Neural progenitor cell (in vitro differentiated cells): ENCODE results near the gene POLD3. TPM values are rescaled to one million over a fixed set of nuclear protein-coding genes. Genes with fewer than 3 reads are reported as not detected.

Source experiments
- DNase-seq: peaks from one replicate; pipeline ENCODE4 v3.0.0-alpha.2; 2016; ENCODE audit warnings: low spot score
- H2AFZ ChIP-seq: fragments of 200-600 bp; sonication (generic); replicated peaks from 2 replicates; pipeline ENCODE4 v1.6.1; 2016; ENCODE audit warnings: antibody characterized with exemption
- H3F3A ChIP-seq: fragments of 200-600 bp; sonication (generic); 2 replicates; pipeline ENCODE4 v1.6.1; 2016; ENCODE audit warnings: antibody characterized with exemption, low read depth
- H3K27ac ChIP-seq: fragments of 200-600 bp; sonication (generic); 2 replicates; pipeline ENCODE4 v1.5.1; 2016; ENCODE audit warnings: mild to moderate bottlenecking
- H3K27me3 ChIP-seq: fragments of 200-600 bp; sonication (generic); 2 replicates; pipeline ENCODE4 v1.6.1; 2016; ENCODE audit warnings: mild to moderate bottlenecking, moderate library complexity
- H3K36me3 ChIP-seq: fragments of 200-600 bp; sonication (generic); 2 replicates; pipeline ENCODE4 v1.5.1; 2016
- H3K4me1 ChIP-seq: fragments of 200-600 bp; sonication (generic); 2 replicates; pipeline ENCODE4 v1.6.1; 2016; ENCODE audit warnings: mixed run types
- H3K4me2 ChIP-seq: fragments of 200-600 bp; sonication (generic); 2 replicates; pipeline ENCODE4 v1.6.1; 2016
- H3K4me3 ChIP-seq: fragments of 200-600 bp; sonication (generic); 2 replicates; pipeline ENCODE4 v1.5.1; 2016
- H3K79me2 ChIP-seq: fragments of 200-600 bp; sonication (generic); 2 replicates; pipeline ENCODE4 v1.6.1; 2016; ENCODE audit warnings: low read depth
- H3K9ac ChIP-seq: fragments of 200-600 bp; sonication (generic); 2 replicates; pipeline ENCODE4 v1.6.1; 2016
- H3K9me3 ChIP-seq: fragments of 200-600 bp; sonication (generic); 2 replicates; pipeline ENCODE4 v1.5.1; 2016; ENCODE audit warnings: low read depth
- H4K20me1 ChIP-seq: fragments of 200-600 bp; sonication (generic); 2 replicates; pipeline ENCODE4 v1.6.1; 2016; ENCODE audit warnings: low read depth
- H3K27ac Mint-ChIP-seq: 3 replicates; pipeline ENCODE4 v1.8.0; 2021; ENCODE audit warnings: mixed read lengths
- H3K27me3 Mint-ChIP-seq: 2 replicates; pipeline ENCODE4 v1.8.0; 2022; ENCODE audit warnings: low read depth, mild to moderate bottlenecking, inconsistent platforms, moderate library complexity, mixed read lengths; ENCODE audit not compliant: insufficient read depth
- H3K36me3 Mint-ChIP-seq: 3 replicates; pipeline ENCODE4 v1.8.0; 2021; ENCODE audit warnings: mixed read lengths
- H3K4me1 Mint-ChIP-seq: 3 replicates; pipeline ENCODE4 v1.8.0; 2021; ENCODE audit warnings: mixed read lengths
- H3K4me3 Mint-ChIP-seq: 3 replicates; pipeline ENCODE4 v1.8.0; 2021; ENCODE audit warnings: mild to moderate bottlenecking, moderate library complexity, mixed read lengths
- H3K9me3 Mint-ChIP-seq: 3 replicates; pipeline ENCODE4 v1.8.0; 2020; ENCODE audit warnings: mixed read lengths
- EZH2 ChIP-seq: fragments of 200-600 bp; sonication (generic); IDR thresholded peaks from 2 replicates; pipeline ENCODE4 v1.6.1; 2017; ENCODE audit warnings: antibody characterized with exemption, mild to moderate bottlenecking, moderate library complexity
- EZH2phosphoT487 ChIP-seq: fragments of 200-600 bp; sonication (generic); IDR thresholded peaks from 2 replicates; pipeline ENCODE4 v1.6.1; 2017; ENCODE audit warnings: antibody characterized with exemption
- total RNA-seq: library from RNA; depleted of rRNA; stranded (reverse); fragments of >200 nt; gene quantifications from 2 replicates; pipeline ENCODE4 v1.2.3, GENCODE V29; 2015; ENCODE audit warnings: low replicate concordance
- TF ChIP-seq, protein P1 (sequence below): fragments of 200-600 bp; sonication (generic); IDR thresholded peaks from 2 replicates; pipeline ENCODE4 v1.5.1; 2017; ENCODE audit warnings: antibody characterized with exemption, mild to moderate bottlenecking

The POLD3 gene
- total RNA-seq, 1 donor from 2014 or later: 56.9 TPM

- H3K4me1 Mint-ChIP-seq: peaks cover 7% of the 10 kb centered on the region
- H3K27ac ChIP-seq: no peak overlapping the region
- H3K4me1 ChIP-seq: peaks cover 22% of the 10 kb centered on the region
- H3K9ac ChIP-seq: no peak overlapping the region
- no peak overlapping the region for H3K4me2 ChIP-seq
- no peaks in the 10 kb centered on the region for H3K79me2 ChIP-seq
- peaks cover 32% of the 10 kb centered on the region for H3K36me3 Mint-ChIP-seq
- H3K27ac Mint-ChIP-seq: no peak overlapping the region
- no peak overlapping the region for H3K4me3 ChIP-seq
- no peak for TF ChIP-seq EZH2
- TF ChIP-seq, protein P1, sequence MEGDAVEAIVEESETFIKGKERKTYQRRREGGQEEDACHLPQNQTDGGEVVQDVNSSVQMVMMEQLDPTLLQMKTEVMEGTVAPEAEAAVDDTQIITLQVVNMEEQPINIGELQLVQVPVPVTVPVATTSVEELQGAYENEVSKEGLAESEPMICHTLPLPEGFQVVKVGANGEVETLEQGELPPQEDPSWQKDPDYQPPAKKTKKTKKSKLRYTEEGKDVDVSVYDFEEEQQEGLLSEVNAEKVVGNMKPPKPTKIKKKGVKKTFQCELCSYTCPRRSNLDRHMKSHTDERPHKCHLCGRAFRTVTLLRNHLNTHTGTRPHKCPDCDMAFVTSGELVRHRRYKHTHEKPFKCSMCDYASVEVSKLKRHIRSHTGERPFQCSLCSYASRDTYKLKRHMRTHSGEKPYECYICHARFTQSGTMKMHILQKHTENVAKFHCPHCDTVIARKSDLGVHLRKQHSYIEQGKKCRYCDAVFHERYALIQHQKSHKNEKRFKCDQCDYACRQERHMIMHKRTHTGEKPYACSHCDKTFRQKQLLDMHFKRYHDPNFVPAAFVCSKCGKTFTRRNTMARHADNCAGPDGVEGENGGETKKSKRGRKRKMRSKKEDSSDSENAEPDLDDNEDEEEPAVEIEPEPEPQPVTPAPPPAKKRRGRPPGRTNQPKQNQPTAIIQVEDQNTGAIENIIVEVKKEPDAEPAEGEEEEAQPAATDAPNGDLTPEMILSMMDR: peak; percentile 36
- peaks cover 5% of the 10 kb centered on the region for H3K36me3 ChIP-seq
- H4K20me1 ChIP-seq: peaks cover 7% of the 10 kb centered on the region
- no peaks in the 10 kb centered on the region for H3F3A ChIP-seq
- H2AFZ ChIP-seq: no peak overlapping the region
- no peak for DNase-seq
- H3K27me3 ChIP-seq: no peaks in the 10 kb centered on the region
- no peaks in the 10 kb centered on the region for H3K9me3 ChIP-seq
- H3K4me3 Mint-ChIP-seq: no peak overlapping the region
- no peaks in the 10 kb centered on the region for H3K9me3 Mint-ChIP-seq
- no peaks in the 10 kb centered on the region for H3K27me3 Mint-ChIP-seq
Measured at GRCh38 chr11:74634537-74634936, 42.2 kb downstream of the POLD3 start.

DNA sequence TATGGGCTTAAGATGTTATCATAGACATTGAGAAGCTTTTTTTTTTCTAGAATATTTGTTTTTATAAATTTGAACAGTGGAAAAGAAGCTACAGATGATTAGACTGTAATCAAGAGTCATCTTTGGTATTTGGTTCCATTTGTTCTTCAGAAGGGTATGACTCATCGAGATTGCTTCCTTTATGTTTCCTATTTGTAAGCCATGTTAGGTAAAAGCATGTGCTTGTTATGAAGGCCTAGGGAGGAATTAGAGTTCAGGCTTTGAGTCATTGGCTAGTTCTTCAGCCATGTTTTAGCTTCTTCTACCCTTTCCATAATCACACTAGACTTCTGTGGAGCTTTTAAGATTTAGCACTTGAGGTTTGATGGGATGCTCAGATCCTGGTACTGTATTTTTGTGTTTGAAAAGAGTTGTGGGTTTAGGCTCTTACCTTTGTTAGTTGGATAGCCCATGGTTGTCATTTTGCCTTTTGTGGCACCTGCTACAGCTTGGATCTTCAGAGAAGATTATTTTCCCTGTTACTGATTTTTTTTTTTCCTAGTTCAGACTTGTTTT, 44.3 kb downstream of the POLD3 start:
- DNase-seq: no peak
- no peak overlapping the region for H3K4me3 ChIP-seq
- H3K4me1 Mint-ChIP-seq: peaks cover 10% of the 10 kb centered on the region
- no peak overlapping the region for H3K27ac ChIP-seq
- H3K4me1 ChIP-seq: peaks cover 39% of the 10 kb centered on the region
- no peak overlapping the region for H3K4me2 ChIP-seq
- no peaks in the 10 kb centered on the region for H3K27me3 ChIP-seq
- TF ChIP-seq, protein P1: no peak
- TF ChIP-seq EZH2 (no peak), EZH2phosphoT487 (no peak)
- peaks cover 11% of the 10 kb centered on the region for H4K20me1 ChIP-seq
- H3K4me3 Mint-ChIP-seq: no peak overlapping the region
- H3F3A ChIP-seq: no peaks in the 10 kb centered on the region
- no peak overlapping the region for H3K27ac Mint-ChIP-seq
- H3K9me3 Mint-ChIP-seq: no peaks in the 10 kb centered on the region
- no peaks in the 10 kb centered on the region for H3K79me2 ChIP-seq
- H2AFZ ChIP-seq: no peak overlapping the region
- H3K9me3 ChIP-seq: no peaks in the 10 kb centered on the region
- H3K36me3 ChIP-seq: no peaks in the 10 kb centered on the region
- no peak overlapping the region for H3K9ac ChIP-seq
- H3K27me3 Mint-ChIP-seq: no peaks in the 10 kb centered on the region
- peaks cover 34% of the 10 kb centered on the region for H3K36me3 Mint-ChIP-seq

DNA sequence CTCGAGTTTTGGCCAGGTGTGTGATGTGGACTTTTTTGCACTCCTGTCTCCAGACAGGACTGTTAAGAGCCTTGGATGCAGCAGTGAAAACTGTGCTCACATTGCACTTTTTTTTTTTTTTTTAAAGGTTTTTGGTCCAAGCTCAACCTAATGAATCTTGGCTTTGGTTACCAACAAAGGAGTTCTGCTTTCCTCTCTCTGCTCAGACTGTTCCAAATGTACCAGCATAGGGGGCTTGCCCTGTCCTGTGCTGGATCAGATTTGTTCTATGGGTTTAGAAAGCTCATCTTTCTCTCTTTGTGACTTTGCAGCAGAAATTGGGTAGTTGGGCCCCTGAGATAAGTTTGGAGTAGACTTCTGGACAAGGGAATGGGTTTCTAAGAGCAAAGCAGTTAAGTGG, 45.3 kb downstream of the POLD3 start:
- Mint-ChIP-seq H3K9me3 (no peaks in the 10 kb centered on the region), H3K27ac (no peak overlapping the region), H3K4me1 (peaks cover 10% of the 10 kb centered on the region), H3K27me3 (no peaks in the 10 kb centered on the region), H3K4me3 (no peak overlapping the region), H3K36me3 (peaks cover 35% of the 10 kb centered on the region)
- TF ChIP-seq EZH2 (no peak), EZH2phosphoT487 (no peak)
- TF ChIP-seq, protein P1: no peak
- no peaks in the 10 kb centered on the region for H3K79me2 ChIP-seq
- DNase-seq: no peak
- no peak overlapping the region for H2AFZ ChIP-seq
- H3K27me3 ChIP-seq: no peaks in the 10 kb centered on the region
- peak overlapping the region; percentile 11 for H3K27ac ChIP-seq
- H3K4me1 ChIP-seq: peaks cover 39% of the 10 kb centered on the region
- no peak overlapping the region for H3K4me2 ChIP-seq
- H3K4me3 ChIP-seq: no peak overlapping the region
- H3K9ac ChIP-seq: no peak overlapping the region
- no peaks in the 10 kb centered on the region for H3F3A ChIP-seq
- peaks cover 11% of the 10 kb centered on the region for H4K20me1 ChIP-seq
- no peaks in the 10 kb centered on the region for H3K36me3 ChIP-seq
- no peaks in the 10 kb centered on the region for H3K9me3 ChIP-seq
